Mucosa of gallbladder (tissue), 1 donor: ENCODE data around the gene EVC. TPM values are rescaled to one million over a fixed set of nuclear protein-coding genes. Genes with fewer than 3 reads are reported as not detected.

Source experiments
- DNase-seq: peaks from one replicate; pipeline ENCODE4 v3.0.0-alpha.2; 2020; ENCODE audit warnings: low spot score
- total RNA-seq: library from RNA; stranded (reverse); gene quantifications from one replicate; pipeline ENCODE4 v1.2.1, GENCODE V29; 2021
- donor health status: DM: no; HTN: no; CAD: no.

The EVC gene
- total RNA-seq, 1 donor from 2014 or later: 80.5 TPM

- DNase-seq: no peak
Observed at GRCh38 chr4:5755161-5755560, 44.2 kb downstream of the EVC start.

- DNase-seq: no peak
Observed at GRCh38 chr4:5755679-5756078, 44.7 kb downstream of the EVC start.

GRCh38 chr4:5756271-5756670 is 45.3 kb downstream of the EVC start:
- DNase-seq: no peak

- no peak for DNase-seq
Observed at GRCh38 chr4:5757091-5757490, 46.1 kb downstream of the EVC start.

- no peak for DNase-seq
Observed at GRCh38 chr4:5757536-5757935, 46.5 kb downstream of the EVC start.

GRCh38 chr4:5757954-5758353 is 47.0 kb downstream of the EVC start:
- no peak for DNase-seq

- no peak for DNase-seq
Observed at GRCh38 chr4:5758741-5759140, 47.7 kb downstream of the EVC start.

GRCh38 chr4:5759236-5760075 is 48.5 kb downstream of the EVC start:
- no peak for DNase-seq

GRCh38 chr4:5760246-5760645 is 49.2 kb downstream of the EVC start:
- DNase-seq: no peak

- DNase-seq: no peak
Observed at GRCh38 chr4:5760936-5761480, 50.0 kb downstream of the EVC start.

GRCh38 chr4:5770051-5770450 is 59.0 kb downstream of the EVC start:
- DNase-seq: no peak

GRCh38 chr4:5772528-5773270 is 61.7 kb downstream of the EVC start:
- DNase-seq: no peak

GRCh38 chr4:5773271-5773555 is 62.2 kb downstream of the EVC start:
- no peak for DNase-seq

- DNase-seq: no peak
Observed at GRCh38 chr4:5774416-5775036, 63.5 kb downstream of the EVC start.

GRCh38 chr4:5776510-5776909 is 65.5 kb downstream of the EVC start:
- DNase-seq: no peak

GRCh38 chr4:5780831-5781480 is 70.0 kb downstream of the EVC start:
- no peak for DNase-seq

GRCh38 chr4:5781691-5782090 is 70.7 kb downstream of the EVC start:
- DNase-seq: no peak

- DNase-seq: no peak
Observed at GRCh38 chr4:5782829-5783476, 72.0 kb downstream of the EVC start.

GRCh38 chr4:5783486-5783885 is 72.5 kb downstream of the EVC start:
- DNase-seq: no peak

GRCh38 chr4:5784021-5784420 is 73.0 kb downstream of the EVC start:
- no peak for DNase-seq

GRCh38 chr4:5784960-5785611 is 74.1 kb downstream of the EVC start:
- no peak for DNase-seq
